Effector memory CD4-positive, alpha-beta T cell (primary cell): ENCODE measurements around the gene CDIP1.

ENCODE experiments used
- DNase-seq, 3 donors: peaks; one replicate each; pipeline ENCODE4 v3.0.0-alpha.2; 2020
- H3K27ac ChIP-seq: 2 replicates; pipeline ENCODE4 v1.7.0; 2013; ENCODE audit warnings: mild to moderate bottlenecking, low read length, moderate library complexity; ENCODE audit not compliant: insufficient read depth, poor library complexity, severe bottlenecking
- H3K27me3 ChIP-seq: replicated peaks from 2 replicates; pipeline ENCODE4 v1.7.0; 2013; ENCODE audit warnings: mild to moderate bottlenecking, low read length; ENCODE audit not compliant: insufficient read depth, control insufficient read depth, poor library complexity, severe bottlenecking
- H3K36me3 ChIP-seq: 2 replicates; pipeline ENCODE4 v1.7.0; 2013; ENCODE audit warnings: mild to moderate bottlenecking, low read length, moderate library complexity; ENCODE audit not compliant: control insufficient read depth, insufficient read depth
- H3K4me1 ChIP-seq: 2 replicates; pipeline ENCODE4 v1.7.0; 2013; ENCODE audit warnings: low read length, mild to moderate bottlenecking; ENCODE audit not compliant: control insufficient read depth, insufficient read depth, poor library complexity, severe bottlenecking
- H3K4me3 ChIP-seq: 2 replicates; pipeline ENCODE4 v1.7.0; 2013; ENCODE audit warnings: low read length, low read depth, mild to moderate bottlenecking; ENCODE audit not compliant: insufficient read depth, poor library complexity, severe bottlenecking
- H3K9me3 ChIP-seq: 2 replicates; pipeline ENCODE4 v1.7.0; 2013; ENCODE audit warnings: mild to moderate bottlenecking, low read length, moderate library complexity; ENCODE audit not compliant: control insufficient read depth

The CDIP1 gene

GRCh38 chr16:4531811-4532210 is 6.8 kb downstream of the CDIP1 start:
- H3K27ac ChIP-seq, result no peak overlapping the region
- no peaks in the 10 kb centered on the region for H3K36me3 ChIP-seq
- no peaks in the 10 kb centered on the region for H3K9me3 ChIP-seq
- no peak for DNase-seq
- H3K4me1 ChIP-seq, result peaks cover 11% of the 10 kb centered on the region
- H3K27me3 ChIP-seq, result no peaks in the 10 kb centered on the region
- H3K4me3 ChIP-seq, result no peak overlapping the region

DNA sequence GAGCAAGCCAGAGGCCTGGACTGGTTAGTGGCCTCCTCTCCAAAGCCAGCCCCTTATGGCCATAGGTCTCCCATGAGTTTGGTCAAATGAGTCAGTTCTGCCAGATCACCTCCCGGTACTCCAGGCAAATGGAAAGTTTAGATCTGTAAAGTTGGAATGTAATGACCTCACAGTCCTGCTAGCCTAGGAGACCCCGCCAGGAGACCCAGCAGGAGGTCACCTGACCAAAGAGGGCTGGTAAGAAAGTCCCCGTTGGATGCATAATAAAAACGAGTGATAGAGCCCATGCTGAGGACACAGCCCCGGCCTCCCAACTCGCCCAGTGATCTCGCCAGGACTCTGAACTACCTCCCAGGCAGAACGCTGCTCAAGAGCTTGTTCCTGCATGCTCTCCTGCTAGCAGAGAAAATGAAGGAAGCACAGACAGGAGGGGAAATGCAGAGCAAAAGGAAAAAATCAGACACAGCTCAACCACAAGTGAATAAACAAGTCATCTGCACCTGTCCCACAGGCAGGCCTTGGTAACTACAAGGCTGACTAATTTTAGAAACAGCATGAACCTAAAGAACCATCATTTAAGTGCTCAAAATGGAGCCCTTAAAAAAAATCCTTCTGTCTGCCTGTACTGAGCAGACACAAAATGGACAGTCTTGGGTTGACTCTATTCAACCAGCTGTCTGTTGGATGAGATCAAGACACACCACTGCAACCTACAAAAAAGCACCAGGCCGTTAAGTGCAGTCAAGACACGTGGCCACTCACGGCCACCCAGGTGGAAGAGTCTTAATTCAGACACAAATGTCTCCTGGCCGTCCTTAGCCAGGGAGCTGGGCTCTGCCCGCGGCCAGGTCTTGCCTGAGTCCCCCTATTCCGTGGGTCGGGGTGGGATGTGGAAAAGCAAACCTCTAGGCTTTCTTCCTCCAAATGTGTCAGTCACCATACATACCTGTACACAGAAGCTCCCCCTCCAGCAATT is 9.2 kb downstream of the CDIP1 start:
- H3K9me3 ChIP-seq, result no peaks in the 10 kb centered on the region
- no peak overlapping the region for H3K4me3 ChIP-seq
- no peaks in the 10 kb centered on the region for H3K27me3 ChIP-seq
- DNase-seq, result no peak
- H3K27ac ChIP-seq, result no peak overlapping the region
- no peaks in the 10 kb centered on the region for H3K36me3 ChIP-seq
- peaks cover 4% of the 10 kb centered on the region for H3K4me1 ChIP-seq

- H3K4me3 ChIP-seq, result no peak overlapping the region
- H3K27me3 ChIP-seq, result no peaks in the 10 kb centered on the region
- peaks cover 4% of the 10 kb centered on the region for H3K4me1 ChIP-seq
- DNase-seq, result no peak
- no peaks in the 10 kb centered on the region for H3K9me3 ChIP-seq
- H3K36me3 ChIP-seq, result no peaks in the 10 kb centered on the region
- H3K27ac ChIP-seq, result no peak overlapping the region
Measured at GRCh38 chr16:4525634-4526277, 12.8 kb downstream of the CDIP1 start.

DNA sequence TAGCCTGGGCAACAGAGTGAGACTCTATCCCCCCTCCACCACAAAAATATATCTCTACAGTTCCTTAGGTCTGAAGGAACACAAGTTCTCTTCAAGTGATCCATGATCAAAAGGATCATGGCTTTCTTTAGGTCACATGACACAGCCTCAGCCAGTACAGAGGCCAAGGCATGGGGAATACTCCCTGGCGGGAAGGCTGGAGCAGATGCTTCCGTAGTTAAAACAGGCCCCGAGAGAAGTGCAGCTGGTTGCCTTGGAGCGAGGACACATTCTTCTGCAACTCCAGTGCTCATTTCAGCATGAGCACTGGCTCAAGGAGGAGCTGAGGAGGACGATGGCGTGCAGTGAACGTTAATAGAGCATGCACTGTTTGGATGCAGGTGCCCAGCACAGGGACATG is 13.5 kb downstream of the CDIP1 start:
- H3K4me1 ChIP-seq, result peaks cover 4% of the 10 kb centered on the region
- H3K36me3 ChIP-seq, result no peaks in the 10 kb centered on the region
- H3K27me3 ChIP-seq, result no peaks in the 10 kb centered on the region
- no peak overlapping the region for H3K27ac ChIP-seq
- DNase-seq, result no peak
- no peaks in the 10 kb centered on the region for H3K9me3 ChIP-seq
- no peak overlapping the region for H3K4me3 ChIP-seq

DNA sequence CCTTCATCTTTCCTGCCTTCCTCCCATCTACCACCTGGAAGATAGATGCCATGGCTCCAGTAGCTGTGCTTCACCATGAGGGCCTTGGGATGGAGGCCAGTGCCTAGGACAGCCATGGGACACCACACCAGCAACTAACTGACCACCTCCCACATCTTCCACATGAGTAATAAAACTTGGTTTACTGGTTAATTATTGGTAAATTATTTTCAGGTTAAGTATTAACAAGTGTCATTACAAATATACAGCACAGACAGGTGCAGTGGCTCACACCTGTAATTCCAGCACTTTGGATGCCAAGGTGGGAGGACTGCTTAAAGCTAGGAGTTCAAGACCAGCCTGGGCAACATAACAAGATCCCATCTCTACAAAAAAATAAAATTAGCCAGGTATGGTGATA is 14.0 kb downstream of the CDIP1 start:
- no peak for DNase-seq
- no peak overlapping the region for H3K4me3 ChIP-seq
- peaks cover 4% of the 10 kb centered on the region for H3K4me1 ChIP-seq
- no peaks in the 10 kb centered on the region for H3K9me3 ChIP-seq
- no peaks in the 10 kb centered on the region for H3K27me3 ChIP-seq
- H3K36me3 ChIP-seq, result no peaks in the 10 kb centered on the region
- no peak overlapping the region for H3K27ac ChIP-seq

- Histone ChIP-seq H3K27me3 (no peaks in the 10 kb centered on the region), H3K4me3 (no peak overlapping the region), H3K9me3 (no peaks in the 10 kb centered on the region), H3K36me3 (no peaks in the 10 kb centered on the region), H3K4me1 (no peaks in the 10 kb centered on the region), H3K27ac (no peak overlapping the region)
- DNase-seq, result no peak
Measured at GRCh38 chr16:4523686-4524085, 14.9 kb downstream of the CDIP1 start.

DNA sequence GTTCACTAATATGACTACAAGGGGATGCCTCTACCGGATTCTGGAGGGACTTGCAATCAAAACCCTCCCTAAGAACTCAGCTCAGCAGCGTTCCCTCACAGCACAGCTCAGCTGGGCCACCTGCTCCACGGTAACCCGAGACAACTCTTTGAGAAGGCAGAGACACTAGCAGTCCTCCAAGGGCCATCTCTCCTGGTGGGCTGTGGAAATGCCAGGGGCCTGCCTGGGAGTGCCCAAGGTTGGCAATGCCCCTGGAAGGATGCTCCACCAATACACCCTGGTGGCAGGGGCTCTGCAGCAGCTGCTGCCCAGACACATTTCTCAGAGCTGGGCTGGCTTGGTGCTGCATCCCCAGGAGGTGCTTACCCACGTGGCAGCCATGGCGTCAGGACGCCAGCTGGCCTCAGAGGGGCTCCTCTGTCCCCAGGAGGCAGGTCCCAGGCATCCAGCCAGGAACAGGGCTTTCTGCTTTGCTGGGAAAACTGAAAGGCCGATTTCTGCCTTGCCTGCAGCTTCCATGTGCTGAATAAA is 16.5 kb downstream of the CDIP1 start:
- no peak overlapping the region for H3K4me3 ChIP-seq
- no peaks in the 10 kb centered on the region for H3K9me3 ChIP-seq
- H3K4me1 ChIP-seq, result no peaks in the 10 kb centered on the region
- DNase-seq, result no peak
- no peaks in the 10 kb centered on the region for H3K27me3 ChIP-seq
- no peak overlapping the region for H3K27ac ChIP-seq
- no peaks in the 10 kb centered on the region for H3K36me3 ChIP-seq

- Histone ChIP-seq H3K36me3 (no peaks in the 10 kb centered on the region), H3K4me1 (peaks cover 2% of the 10 kb centered on the region), H3K9me3 (no peaks in the 10 kb centered on the region), H3K27me3 (no peaks in the 10 kb centered on the region), H3K4me3 (no peak overlapping the region), H3K27ac (no peak overlapping the region)
- no peak for DNase-seq
Measured at GRCh38 chr16:4520913-4521312, 17.7 kb downstream of the CDIP1 start.

DNA sequence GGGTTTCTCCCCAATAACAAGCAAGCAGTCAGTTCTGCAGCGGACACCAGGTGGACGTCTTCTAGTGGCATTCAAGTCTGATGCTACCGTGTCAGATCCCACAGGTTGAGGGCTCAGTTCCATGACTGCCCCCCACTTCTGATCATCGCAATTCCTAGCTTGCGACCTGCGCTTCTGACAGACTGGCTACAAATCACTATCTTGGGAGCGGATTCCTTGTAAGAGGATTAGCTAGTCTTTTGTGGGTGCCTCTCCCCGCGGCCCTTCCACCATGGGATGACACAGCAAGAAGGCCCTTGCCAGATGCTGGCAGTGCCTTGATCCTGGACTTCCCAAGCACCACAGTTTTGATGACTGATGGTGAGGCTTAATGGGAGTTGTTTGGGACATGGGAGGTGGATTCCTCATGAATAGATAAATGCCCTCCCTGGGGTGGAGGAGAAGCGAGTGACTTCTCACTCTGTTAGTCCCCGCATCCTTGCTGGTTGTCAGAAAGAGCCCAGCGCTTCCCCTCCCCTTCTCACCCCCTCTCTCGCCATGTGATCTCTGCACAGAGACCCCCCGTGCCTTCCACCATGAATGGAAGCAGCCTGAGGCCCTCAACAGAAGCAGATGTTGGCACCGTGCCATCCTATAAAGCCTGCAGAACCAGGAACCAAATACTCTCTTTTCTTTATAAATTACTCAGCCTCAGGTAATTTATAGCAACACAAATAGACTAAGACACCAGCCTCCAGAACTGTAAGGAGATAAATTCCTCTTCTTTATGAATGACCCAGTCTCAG is 19.1 kb downstream of the CDIP1 start:
- Histone ChIP-seq H3K4me1 (peaks cover 14% of the 10 kb centered on the region), H3K9me3 (no peaks in the 10 kb centered on the region), H3K4me3 (no peak overlapping the region), H3K36me3 (no peaks in the 10 kb centered on the region), H3K27me3 (no peaks in the 10 kb centered on the region), H3K27ac (no peak overlapping the region)
- DNase-seq, result no peak
